HG03280 (cell line): ENCODE results near the gene SRCAP.

Experiments used
- ATAC-seq: cut with Tn5 transposase; IDR thresholded peaks from one replicate; pipeline ENCODE4 v1.9.1; 2021; ENCODE audit warnings: mild to moderate bottlenecking, moderate library complexity; ENCODE audit not compliant: unreplicated experiment

SRCAP gene

GRCh38 chr16:30753596-30753995 lies 54.6 kb downstream of the SRCAP start:
- ATAC-seq, result no peak

- no peak for ATAC-seq
Observed at GRCh38 chr16:30755955-30756780, 57.2 kb downstream of the SRCAP start.

GRCh38 chr16:30756781-30757100 lies 57.8 kb downstream of the SRCAP start:
- ATAC-seq, result no peak

- no peak for ATAC-seq
Observed at GRCh38 chr16:30757316-30757715, 58.3 kb downstream of the SRCAP start.

- ATAC-seq, result no peak
Observed at GRCh38 chr16:30758988-30759491, 60.1 kb downstream of the SRCAP start.

- no peak for ATAC-seq
Observed at GRCh38 chr16:30760001-30760559, 61.1 kb downstream of the SRCAP start.

- ATAC-seq, result no peak
Observed at GRCh38 chr16:30760577-30761426, 61.8 kb downstream of the SRCAP start.

GRCh38 chr16:30761427-30761927 lies 62.5 kb downstream of the SRCAP start:
- ATAC-seq, result peak; percentile 36

GRCh38 chr16:30761928-30762902 lies 63.2 kb downstream of the SRCAP start, which contains the start of the genes CFAP119 and RNF40:
TSS of gene CFAP119 (minus strand) at chr16:30762062. CDS start at chr16:30761748, 314 bp downstream.
TSS of gene RNF40 (plus strand) at chr16:30762322. CDS start at chr16:30762546, 224 bp downstream.
- peak; percentile 86 for ATAC-seq

- no peak for ATAC-seq
Observed at GRCh38 chr16:30762991-30763725, 64.2 kb downstream of the SRCAP start.

- ATAC-seq, result no peak
Observed at GRCh38 chr16:30764086-30764485, 65.1 kb downstream of the SRCAP start.

GRCh38 chr16:30764816-30765465 lies 66.0 kb downstream of the SRCAP start:
- ATAC-seq, result no peak

- ATAC-seq, result no peak
Observed at GRCh38 chr16:30766206-30766932, 67.4 kb downstream of the SRCAP start.

- ATAC-seq, result no peak
Observed at GRCh38 chr16:30766933-30767284, 67.9 kb downstream of the SRCAP start.

- no peak for ATAC-seq
Observed at GRCh38 chr16:30767767-30768465, 68.9 kb downstream of the SRCAP start.

- no peak for ATAC-seq
Observed at GRCh38 chr16:30768583-30769181, 69.7 kb downstream of the SRCAP start.

- no peak for ATAC-seq
Observed at GRCh38 chr16:30769379-30770089, 70.6 kb downstream of the SRCAP start.
